Endodermal cell (in vitro differentiated cells): ENCODE measurements around the gene ZNF765. TPM values are rescaled to one million over a fixed set of nuclear protein-coding genes. Genes with fewer than 3 reads are reported as not detected.

Experiments used
- DNase-seq: peaks from one replicate; pipeline ENCODE4 v3.0.0-alpha.2; 2017
- H3K27ac ChIP-seq: 2 replicates; pipeline ENCODE4 v1.5.1; 2013; ENCODE audit warnings: mild to moderate bottlenecking, low read depth, low read length, moderate library complexity
- H3K27me3 ChIP-seq: 2 replicates; pipeline ENCODE4 v1.6.1; 2013; ENCODE audit warnings: mild to moderate bottlenecking, low read length, moderate library complexity; ENCODE audit not compliant: insufficient read depth, control insufficient read depth, poor library complexity, severe bottlenecking
- H3K36me3 ChIP-seq: 2 replicates; pipeline ENCODE4 v1.7.0; 2013; ENCODE audit warnings: mild to moderate bottlenecking, low read length, moderate library complexity; ENCODE audit not compliant: control insufficient read depth, insufficient read depth
- H3K4me1 ChIP-seq: one replicate; pipeline ENCODE4 v1.7.0; 2013; ENCODE audit warnings: low read length; ENCODE audit not compliant: control insufficient read depth, insufficient read depth
- H3K4me3 ChIP-seq: 2 replicates; pipeline ENCODE4 v1.5.1; 2013; ENCODE audit warnings: mild to moderate bottlenecking, low read length, moderate library complexity
- H3K9ac ChIP-seq: 2 replicates; pipeline ENCODE4 v1.6.1; 2013; ENCODE audit warnings: mild to moderate bottlenecking, low read length, moderate library complexity; ENCODE audit not compliant: poor library complexity, severe bottlenecking; ENCODE audit errors: extremely low read depth
- H3K9me3 ChIP-seq: 2 replicates; pipeline ENCODE4 v1.6.1; 2013; ENCODE audit warnings: mild to moderate bottlenecking, low read length, moderate library complexity; ENCODE audit not compliant: control insufficient read depth
- H3K27ac Mint-ChIP-seq: 2 replicates; pipeline ENCODE4 v1.8.0; 2020; ENCODE audit warnings: mixed read lengths
- H3K27me3 Mint-ChIP-seq: 2 replicates; pipeline ENCODE4 v1.8.0; 2021; ENCODE audit warnings: mild to moderate bottlenecking, mixed read lengths; ENCODE audit not compliant: insufficient read depth
- H3K36me3 Mint-ChIP-seq: 2 replicates; pipeline ENCODE4 v1.8.0; 2020; ENCODE audit warnings: low read depth, mixed read lengths
- H3K4me1 Mint-ChIP-seq: 2 replicates; pipeline ENCODE4 v1.8.0; 2020; ENCODE audit warnings: mixed read lengths
- H3K4me3 Mint-ChIP-seq: 2 replicates; pipeline ENCODE4 v1.8.0; 2020; ENCODE audit warnings: mild to moderate bottlenecking, moderate library complexity, mixed read lengths
- H3K9me3 Mint-ChIP-seq: 2 replicates; pipeline ENCODE4 v1.8.0; 2020; ENCODE audit warnings: mild to moderate bottlenecking, mixed read lengths
- CTCF ChIP-seq: fragments of 200-600 bp; sonication (generic); conservative IDR thresholded peaks from 2 replicates; pipeline ENCODE4 v1.5.0; 2021; ENCODE audit warnings: antibody characterized with exemption, mild to moderate bottlenecking
- WGBS, 2 experiments: methylation state at CpG; one replicate each; pipeline versions ENCODE4 v1.1.5 to v1.1.7; 2013; ENCODE audit warnings: missing lambda C conversion rate in 2 of 2, mixed read lengths in 1 of 2; ENCODE audit not compliant: insufficient coverage in 1 of 2, insufficient read length in 1 of 2; 5-methylcytosine and 5-hydroxymethylcytosine counted together
- total RNA-seq, 2 donors: library from RNA; stranded (reverse); fragmentation: NEBNext Ultra II Directional in 1 of 2; extraction: Animal tissue kit (Norgen Biotek cat#: 25700) in 1 of 2; gene quantifications; 2 replicates in 1 of 2; 3 replicates in 1 of 2; pipeline ENCODE4 v1.2.1, GENCODE V29; 2021

ZNF765 gene
- total RNA-seq, 2 donors from 2014 or later: 30.1 to 35.9 TPM

- H3K9ac ChIP-seq: no peak overlapping the region
- peaks cover 3% of the 10 kb centered on the region for H3K4me1 ChIP-seq
- WGBS, 2 experiments: 84 to 94% methylated on average over 6 of the region's 6 CpGs
- no peak overlapping the region for H3K4me3 ChIP-seq
- no peak overlapping the region for H3K27ac ChIP-seq
- H3K36me3 ChIP-seq: peaks cover 21% of the 10 kb centered on the region
- H3K9me3 Mint-ChIP-seq: peaks cover 41% of the 10 kb centered on the region
- H3K27me3 Mint-ChIP-seq: peaks cover 2% of the 10 kb centered on the region
- peaks cover 27% of the 10 kb centered on the region for H3K36me3 Mint-ChIP-seq
- no peak for DNase-seq
- H3K27ac Mint-ChIP-seq: no peak overlapping the region
- no peaks in the 10 kb centered on the region for H3K27me3 ChIP-seq
- H3K9me3 ChIP-seq: peaks cover 36% of the 10 kb centered on the region
- peaks cover 25% of the 10 kb centered on the region for H3K4me1 Mint-ChIP-seq
- no peak overlapping the region for H3K4me3 Mint-ChIP-seq
- no peak for TF ChIP-seq CTCF
These were observed 66.9 kb downstream of the ZNF765 start for GRCh38 chr19:53461866-53462265.

- no peak overlapping the region for H3K9ac ChIP-seq
These were observed 67.9 kb downstream of the ZNF765 start for GRCh38 chr19:53462861-53463260.

GRCh38 chr19:53463263-53463662 is 68.3 kb downstream of the ZNF765 start:
- Histone ChIP-seq H3K27me3 (no peaks in the 10 kb centered on the region), H3K9ac (no peak overlapping the region), H3K4me3 (no peak overlapping the region), H3K27ac (no peak overlapping the region), H3K9me3 (peaks cover 22% of the 10 kb centered on the region), H3K36me3 (peaks cover 7% of the 10 kb centered on the region), H3K4me1 (peaks cover 3% of the 10 kb centered on the region)
- Mint-ChIP-seq H3K36me3 (peaks cover 14% of the 10 kb centered on the region), H3K4me1 (peaks cover 25% of the 10 kb centered on the region), H3K4me3 (peak overlapping the region; percentile 48), H3K27ac (peak overlapping the region; percentile 85), H3K9me3 (peaks cover 27% of the 10 kb centered on the region), H3K27me3 (peaks cover 2% of the 10 kb centered on the region)
- no peak for TF ChIP-seq CTCF
- WGBS, 2 experiments: 74 to 100% methylated on average over 1 to 17 of the region's 19 CpGs
- peak; percentile 94 for DNase-seq

More at GRCh38 chr19:53462861-53463260, 67.9 kb downstream of the ZNF765 start:
- Histone ChIP-seq H3K27me3 (no peaks in the 10 kb centered on the region), H3K36me3 (peaks cover 11% of the 10 kb centered on the region), H3K4me3 (no peak overlapping the region), H3K9me3 (peaks cover 26% of the 10 kb centered on the region), H3K27ac (no peak overlapping the region), H3K4me1 (peaks cover 3% of the 10 kb centered on the region)
- DNase-seq: no peak
- Mint-ChIP-seq H3K36me3 (peaks cover 18% of the 10 kb centered on the region), H3K27me3 (peaks cover 2% of the 10 kb centered on the region), H3K27ac (peak overlapping the region; percentile 85), H3K9me3 (peaks cover 31% of the 10 kb centered on the region), H3K4me1 (peaks cover 25% of the 10 kb centered on the region), H3K4me3 (peak overlapping the region; percentile 48)
- TF ChIP-seq CTCF: no peak
- WGBS, 2 experiments: 92 to 95% methylated on average over 13 to 14 of the region's 14 CpGs
